GM12872 (cell line): Measurements from ENCODE around the gene STAC.

Source experiments
- TF ChIP-seq, protein P1 (sequence below): IDR thresholded peaks from 3 replicates; pipeline ENCODE4 v1.5.1; 2011; ENCODE audit warnings: low read depth, mild to moderate bottlenecking, low read length, moderate library complexity; ENCODE audit not compliant: insufficient read depth

STAC gene

DNA sequence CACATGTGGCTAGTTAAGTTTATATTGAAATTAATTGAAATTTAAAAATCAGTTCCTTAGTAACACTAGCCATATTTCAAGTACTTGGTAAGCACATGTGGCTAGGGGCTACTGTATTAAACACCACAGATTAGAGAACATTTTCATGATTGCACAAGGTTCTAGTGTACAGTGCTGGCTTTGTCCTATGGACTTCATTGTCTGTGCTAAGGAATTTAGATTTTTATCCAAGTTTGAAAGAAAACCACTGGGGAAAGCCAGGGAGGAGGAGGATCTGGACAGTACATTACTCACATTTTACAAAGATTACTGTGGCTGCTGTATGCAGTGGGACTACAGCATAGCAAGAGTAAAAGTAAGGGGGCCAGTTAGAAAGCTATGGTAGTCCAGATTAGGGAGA lies 13.9 kb downstream of the STAC start:
- TF ChIP-seq, protein P1, sequence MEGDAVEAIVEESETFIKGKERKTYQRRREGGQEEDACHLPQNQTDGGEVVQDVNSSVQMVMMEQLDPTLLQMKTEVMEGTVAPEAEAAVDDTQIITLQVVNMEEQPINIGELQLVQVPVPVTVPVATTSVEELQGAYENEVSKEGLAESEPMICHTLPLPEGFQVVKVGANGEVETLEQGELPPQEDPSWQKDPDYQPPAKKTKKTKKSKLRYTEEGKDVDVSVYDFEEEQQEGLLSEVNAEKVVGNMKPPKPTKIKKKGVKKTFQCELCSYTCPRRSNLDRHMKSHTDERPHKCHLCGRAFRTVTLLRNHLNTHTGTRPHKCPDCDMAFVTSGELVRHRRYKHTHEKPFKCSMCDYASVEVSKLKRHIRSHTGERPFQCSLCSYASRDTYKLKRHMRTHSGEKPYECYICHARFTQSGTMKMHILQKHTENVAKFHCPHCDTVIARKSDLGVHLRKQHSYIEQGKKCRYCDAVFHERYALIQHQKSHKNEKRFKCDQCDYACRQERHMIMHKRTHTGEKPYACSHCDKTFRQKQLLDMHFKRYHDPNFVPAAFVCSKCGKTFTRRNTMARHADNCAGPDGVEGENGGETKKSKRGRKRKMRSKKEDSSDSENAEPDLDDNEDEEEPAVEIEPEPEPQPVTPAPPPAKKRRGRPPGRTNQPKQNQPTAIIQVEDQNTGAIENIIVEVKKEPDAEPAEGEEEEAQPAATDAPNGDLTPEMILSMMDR = no peak

- TF ChIP-seq, protein P1 = no peak
Measured at GRCh38 chr3:36397841-36398240, 17.5 kb downstream of the STAC start.

DNA sequence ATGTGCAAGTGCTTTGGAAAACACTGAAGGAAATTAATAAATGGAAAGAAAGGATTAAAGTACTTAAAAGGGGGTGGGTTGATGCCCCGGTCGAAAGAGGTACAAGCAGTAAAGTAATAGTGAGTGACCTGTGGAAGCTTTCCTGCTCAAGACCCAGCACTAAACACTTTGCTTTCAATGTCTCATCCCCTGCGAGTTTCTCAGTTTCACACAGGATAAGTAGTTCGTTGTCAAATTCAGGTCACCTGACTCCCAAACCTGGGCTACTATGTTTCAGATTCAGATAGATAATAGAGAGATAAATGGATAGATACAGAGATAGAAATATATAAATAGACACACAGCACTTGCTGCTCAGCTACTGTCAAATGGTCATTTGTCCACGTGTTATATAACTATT lies 19.6 kb downstream of the STAC start:
- TF ChIP-seq, protein P1 = no peak

DNA sequence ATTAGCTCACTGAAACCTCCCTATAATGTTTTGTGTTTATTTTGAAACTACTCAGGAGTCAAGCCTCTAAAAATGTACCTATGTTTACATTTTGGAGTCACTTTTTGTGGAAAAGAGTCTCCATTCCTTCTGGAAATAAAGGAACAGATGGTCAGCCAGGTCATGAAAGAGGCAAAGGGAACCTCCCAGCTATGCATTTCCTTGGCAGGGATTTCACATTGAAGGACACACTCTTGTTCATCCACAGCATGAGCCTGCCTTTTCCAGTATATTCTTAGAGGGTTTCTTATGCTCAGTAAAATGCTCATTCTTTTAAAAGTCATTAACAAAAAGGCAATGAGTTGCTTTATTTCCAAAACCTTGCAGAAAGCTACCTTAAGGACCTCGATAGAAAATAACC lies 20.8 kb downstream of the STAC start:
- TF ChIP-seq, protein P1 = no peak

DNA sequence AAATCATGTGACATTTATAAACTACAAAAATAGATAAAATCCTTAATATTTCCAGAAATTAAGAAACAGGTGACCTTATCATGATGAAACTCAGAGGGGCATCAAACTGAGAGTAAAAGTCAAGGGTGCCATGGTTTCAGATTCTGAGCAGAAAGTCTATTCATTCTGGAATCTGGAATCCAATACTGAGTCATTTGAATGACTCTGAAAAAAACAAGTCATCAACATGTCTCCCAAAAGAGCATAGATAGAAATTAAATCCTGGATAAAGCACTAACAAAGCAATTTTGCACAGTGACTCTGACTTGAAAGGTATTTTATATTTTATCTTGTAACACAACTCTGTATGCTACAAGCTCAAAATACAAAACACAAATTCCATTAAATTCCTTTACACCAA lies 23.4 kb downstream of the STAC start:
- TF ChIP-seq, protein P1 = no peak

GRCh38 chr3:36405190-36405589 lies 24.9 kb downstream of the STAC start:
- TF ChIP-seq, protein P1 = no peak

- TF ChIP-seq, protein P1 = peak; percentile 36; the same call in 1 of the 3 replicates
Measured at GRCh38 chr3:36408146-36408545, 27.8 kb downstream of the STAC start.

DNA sequence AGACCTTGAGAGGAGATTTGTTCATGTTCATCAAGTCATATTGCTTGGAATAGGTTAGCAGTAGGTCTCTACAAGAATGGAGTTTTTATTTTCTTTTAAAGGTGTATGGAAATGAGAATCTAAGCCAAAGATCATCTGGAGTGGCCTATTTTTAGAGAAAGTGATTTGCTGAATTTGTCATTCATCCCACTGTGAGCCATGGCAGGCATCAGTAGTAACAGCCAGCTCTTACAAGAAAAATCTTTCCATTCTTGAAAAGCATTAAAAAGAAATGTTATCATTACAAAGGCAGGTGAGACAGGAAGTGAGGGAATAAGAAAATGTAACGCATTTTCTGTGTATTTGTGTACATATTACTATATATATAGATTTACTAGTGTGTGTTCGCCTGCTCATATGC lies 29.6 kb downstream of the STAC start:
- TF ChIP-seq, protein P1 = no peak
